Measurements from ENCODE around the gene MANEAL. TPM values are rescaled to one million over a fixed set of nuclear protein-coding genes. Genes with fewer than 3 reads are reported as not detected.

The MANEAL gene
- total RNA-seq, 2 donors from 2014 or later: 8.8 to 11.2 TPM

DNA sequence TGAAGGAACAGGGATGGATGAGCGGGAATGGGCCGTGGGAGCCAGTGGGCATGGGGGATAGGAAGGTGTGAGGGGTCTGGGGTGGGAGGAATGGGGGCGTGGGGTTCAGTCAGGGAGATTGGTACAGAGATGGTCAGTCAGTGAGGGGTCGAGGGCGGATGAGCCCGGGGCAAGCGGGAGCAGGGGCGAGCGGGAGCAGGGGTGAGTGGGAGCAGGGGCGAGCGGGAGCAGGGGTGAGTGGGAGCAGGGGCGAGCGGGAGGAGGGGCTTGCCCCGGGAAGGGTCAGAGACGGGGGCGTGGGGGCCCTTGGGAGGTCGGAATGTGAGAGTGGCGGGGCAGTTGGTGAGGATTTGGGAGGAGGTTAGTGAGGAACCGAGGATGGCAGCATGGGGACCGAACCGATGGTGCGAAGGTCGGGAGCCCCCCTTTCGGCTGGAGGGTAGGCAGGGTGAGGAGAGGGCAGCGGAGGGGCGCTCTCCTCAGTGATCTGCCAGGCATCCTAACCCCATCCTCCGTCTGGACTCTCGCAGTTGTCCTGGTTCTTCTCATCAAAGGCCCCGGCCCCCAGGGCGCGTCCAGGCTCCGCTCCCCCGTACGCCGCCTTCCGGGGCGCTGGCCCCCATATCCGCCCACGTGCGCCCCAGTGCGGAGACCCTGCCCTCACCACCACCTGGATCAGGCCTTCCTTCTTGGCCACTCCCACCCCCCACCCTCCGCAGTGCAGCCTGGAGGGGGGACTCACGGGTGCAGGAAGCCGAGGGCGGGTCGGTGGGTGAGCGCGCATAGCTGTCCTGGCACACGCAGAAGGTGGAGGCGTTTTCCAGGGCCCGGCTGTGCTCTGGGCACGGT lies 40.0 kb upstream of the MANEAL start:
- no peak overlapping the region for H3K4me3 ChIP-seq
- no peak for DNase-seq (ENCODE audit: low spot score)
- no peaks in the 10 kb centered on the region for H3K9me3 ChIP-seq
- 5% methylated on average over 52 of the region's 52 CpGs for WGBS
- H3K27me3 ChIP-seq (replicated peaks; ENCODE audit: insufficient read depth): peaks cover 8% of the 10 kb centered on the region
- intact Hi-C loops (cut with DNase I): no loop called here
- TF ChIP-seq, protein P1, sequence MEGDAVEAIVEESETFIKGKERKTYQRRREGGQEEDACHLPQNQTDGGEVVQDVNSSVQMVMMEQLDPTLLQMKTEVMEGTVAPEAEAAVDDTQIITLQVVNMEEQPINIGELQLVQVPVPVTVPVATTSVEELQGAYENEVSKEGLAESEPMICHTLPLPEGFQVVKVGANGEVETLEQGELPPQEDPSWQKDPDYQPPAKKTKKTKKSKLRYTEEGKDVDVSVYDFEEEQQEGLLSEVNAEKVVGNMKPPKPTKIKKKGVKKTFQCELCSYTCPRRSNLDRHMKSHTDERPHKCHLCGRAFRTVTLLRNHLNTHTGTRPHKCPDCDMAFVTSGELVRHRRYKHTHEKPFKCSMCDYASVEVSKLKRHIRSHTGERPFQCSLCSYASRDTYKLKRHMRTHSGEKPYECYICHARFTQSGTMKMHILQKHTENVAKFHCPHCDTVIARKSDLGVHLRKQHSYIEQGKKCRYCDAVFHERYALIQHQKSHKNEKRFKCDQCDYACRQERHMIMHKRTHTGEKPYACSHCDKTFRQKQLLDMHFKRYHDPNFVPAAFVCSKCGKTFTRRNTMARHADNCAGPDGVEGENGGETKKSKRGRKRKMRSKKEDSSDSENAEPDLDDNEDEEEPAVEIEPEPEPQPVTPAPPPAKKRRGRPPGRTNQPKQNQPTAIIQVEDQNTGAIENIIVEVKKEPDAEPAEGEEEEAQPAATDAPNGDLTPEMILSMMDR (IDR thresholded peaks at IDR 0.05): no peak
- TF ChIP-seq POLR2AphosphoS5 (IDR thresholded peaks at IDR 0.05) (no peak), POLR2A (IDR thresholded peaks at IDR 0.05) (no peak)
- no peaks in the 10 kb centered on the region for H3K4me1 ChIP-seq (replicated peaks)
- H3K27ac ChIP-seq: no peak overlapping the region
- H3K36me3 ChIP-seq: no peaks in the 10 kb centered on the region

DNA sequence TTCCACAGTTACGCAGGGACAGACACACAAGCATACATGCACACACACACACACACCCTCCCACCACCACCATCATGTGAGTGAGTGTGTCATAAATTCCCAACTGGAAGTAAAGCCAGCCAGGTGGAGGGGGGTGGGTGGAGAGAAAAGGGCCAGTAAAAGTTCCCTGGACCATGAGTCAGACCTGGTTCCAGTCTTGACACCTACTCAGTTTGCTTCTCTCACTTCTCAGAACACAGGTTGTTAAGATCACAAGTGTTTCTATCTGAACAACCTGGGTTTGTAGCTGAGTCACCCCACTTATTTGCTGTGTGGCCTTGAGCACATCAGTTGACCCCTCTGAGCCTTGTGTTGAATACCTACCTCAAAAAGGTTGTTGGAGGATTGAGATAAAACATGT lies 38.4 kb upstream of the MANEAL start:
- TF ChIP-seq POLR2A (IDR thresholded peaks at IDR 0.05) (no peak), POLR2AphosphoS5 (IDR thresholded peaks at IDR 0.05) (no peak)
- TF ChIP-seq, protein P1 (IDR thresholded peaks at IDR 0.05): no peak
- no peak overlapping the region for H3K4me3 ChIP-seq
- 60% methylated on average over 1 of the region's 1 CpG for WGBS
- H3K9me3 ChIP-seq: no peaks in the 10 kb centered on the region
- DNase-seq (ENCODE audit: low spot score): no peak
- no peak overlapping the region for H3K27ac ChIP-seq
- peaks cover 10% of the 10 kb centered on the region for H3K27me3 ChIP-seq (replicated peaks; ENCODE audit: insufficient read depth)
- H3K4me1 ChIP-seq (replicated peaks): no peaks in the 10 kb centered on the region
- H3K36me3 ChIP-seq: no peaks in the 10 kb centered on the region
- intact Hi-C loops (cut with DNase I): no loop called here

DNA sequence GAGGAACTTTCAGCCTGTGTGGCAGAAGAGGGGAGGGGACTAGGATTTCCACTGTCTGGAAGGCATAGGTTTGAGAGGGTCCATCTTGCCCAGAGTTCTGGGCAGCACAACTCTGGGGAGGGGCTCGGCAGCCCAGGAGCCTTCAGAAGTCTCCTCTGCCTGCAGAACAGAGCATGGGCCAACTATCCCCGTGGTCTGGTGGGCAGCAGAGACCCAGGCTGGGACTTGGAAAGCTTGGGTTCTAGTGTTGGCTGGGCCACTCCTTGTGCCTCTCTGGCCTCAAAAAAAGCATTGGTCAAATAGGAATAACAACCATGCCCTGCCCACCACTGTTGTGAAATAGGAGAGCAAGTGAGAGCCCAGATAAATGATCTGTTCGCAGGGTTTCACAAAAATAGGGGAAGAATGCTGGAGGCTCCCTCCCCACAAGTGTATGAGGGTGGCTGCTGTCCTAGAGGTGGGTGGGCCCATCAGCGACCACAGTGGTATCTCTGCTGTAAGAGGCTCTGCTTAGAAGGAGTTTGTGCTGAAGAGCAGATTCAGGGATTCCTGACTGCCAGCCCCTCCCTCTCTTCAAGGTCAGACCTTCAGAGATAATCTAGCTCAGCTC lies 37.6 kb upstream of the MANEAL start:
- DNase-seq (ENCODE audit: low spot score): no peak
- H3K36me3 ChIP-seq: no peaks in the 10 kb centered on the region
- no peak overlapping the region for H3K4me3 ChIP-seq
- no peak overlapping the region for H3K27ac ChIP-seq
- no peaks in the 10 kb centered on the region for H3K4me1 ChIP-seq (replicated peaks)
- 77% methylated on average over 4 of the region's 4 CpGs for WGBS
- H3K9me3 ChIP-seq: no peaks in the 10 kb centered on the region
- peaks cover 10% of the 10 kb centered on the region for H3K27me3 ChIP-seq (replicated peaks; ENCODE audit: insufficient read depth)
- TF ChIP-seq POLR2AphosphoS5 (IDR thresholded peaks at IDR 0.05) (no peak), POLR2A (IDR thresholded peaks at IDR 0.05) (no peak)
- TF ChIP-seq, protein P1 (IDR thresholded peaks at IDR 0.05): no peak
- intact Hi-C loops (cut with DNase I): no loop called here

DNA sequence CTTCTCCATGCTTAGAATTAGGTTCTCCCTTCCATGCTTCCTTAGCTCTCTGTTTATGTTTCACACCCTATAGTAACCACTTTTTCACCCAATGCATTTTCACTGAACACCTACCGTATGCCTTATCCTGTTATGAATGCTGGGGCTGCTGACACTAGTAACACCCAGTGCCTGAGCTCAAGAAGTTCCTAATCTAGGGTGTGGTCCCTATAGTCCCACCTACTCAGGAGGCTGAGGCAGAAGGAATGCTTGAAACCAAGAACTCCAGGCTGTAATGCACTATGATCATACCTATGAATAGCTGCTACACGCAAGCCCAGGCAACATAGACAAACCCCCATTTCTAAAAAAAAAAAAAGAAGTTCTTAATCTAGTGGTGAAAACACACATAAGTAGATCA lies 34.2 kb upstream of the MANEAL start:
- no peak for TF ChIP-seq POLR2A (IDR thresholded peaks at IDR 0.05)
- no peak for TF ChIP-seq POLR2AphosphoS5 (IDR thresholded peaks at IDR 0.05)
- TF ChIP-seq, protein P1 (IDR thresholded peaks at IDR 0.05): no peak
- Histone ChIP-seq H3K4me3 (no peak overlapping the region), H3K9me3 (no peaks in the 10 kb centered on the region), H3K36me3 (no peaks in the 10 kb centered on the region), H3K4me1 (replicated peaks) (no peaks in the 10 kb centered on the region), H3K27me3 (replicated peaks; ENCODE audit: insufficient read depth) (peaks cover 25% of the 10 kb centered on the region), H3K27ac (no peak overlapping the region)
- intact Hi-C loops (cut with DNase I): no loop called here
- WGBS: 81% methylated on average over 2 of the region's 2 CpGs
- no peak for DNase-seq (ENCODE audit: low spot score)
